Daoy (cell line): ENCODE measurements around the gene ELK1. TPM values are rescaled to one million over a fixed set of nuclear protein-coding genes. Genes with fewer than 3 reads are reported as not detected.

Experiments used
- DNase-seq: peaks from one replicate; pipeline ENCODE4 v3.0.0-alpha.2; 2015; ENCODE audit warnings: low read depth
- total RNA-seq: library from RNA; depleted of rRNA; stranded (reverse); fragments of >200 nt; shearing (Covaris generic); gene quantifications from 2 replicates; pipeline ENCODE4 v1.2.3, GENCODE V29; 2014

Gene ELK1
- total RNA-seq, 1 experiment from 2014 or later: 32.2 TPM

- no peak for DNase-seq
These were observed 3.7 kb downstream of the ELK1 start for GRCh38 chrX:47646636-47647035.

- DNase-seq: no peak
These were observed 4.8 kb downstream of the ELK1 start for GRCh38 chrX:47645530-47645929.

- no peak for DNase-seq
These were observed 5.7 kb downstream of the ELK1 start for GRCh38 chrX:47644557-47645091.

GRCh38 chrX:47643926-47644325 is 6.4 kb downstream of the ELK1 start:
- no peak for DNase-seq

- no peak for DNase-seq
These were observed 11.5 kb downstream of the ELK1 start for GRCh38 chrX:47638816-47639215.

- DNase-seq: no peak
These were observed 12.7 kb downstream of the ELK1 start for GRCh38 chrX:47637546-47638195.

- DNase-seq: no peak
These were observed 15.3 kb downstream of the ELK1 start for GRCh38 chrX:47634871-47635575.

DNA sequence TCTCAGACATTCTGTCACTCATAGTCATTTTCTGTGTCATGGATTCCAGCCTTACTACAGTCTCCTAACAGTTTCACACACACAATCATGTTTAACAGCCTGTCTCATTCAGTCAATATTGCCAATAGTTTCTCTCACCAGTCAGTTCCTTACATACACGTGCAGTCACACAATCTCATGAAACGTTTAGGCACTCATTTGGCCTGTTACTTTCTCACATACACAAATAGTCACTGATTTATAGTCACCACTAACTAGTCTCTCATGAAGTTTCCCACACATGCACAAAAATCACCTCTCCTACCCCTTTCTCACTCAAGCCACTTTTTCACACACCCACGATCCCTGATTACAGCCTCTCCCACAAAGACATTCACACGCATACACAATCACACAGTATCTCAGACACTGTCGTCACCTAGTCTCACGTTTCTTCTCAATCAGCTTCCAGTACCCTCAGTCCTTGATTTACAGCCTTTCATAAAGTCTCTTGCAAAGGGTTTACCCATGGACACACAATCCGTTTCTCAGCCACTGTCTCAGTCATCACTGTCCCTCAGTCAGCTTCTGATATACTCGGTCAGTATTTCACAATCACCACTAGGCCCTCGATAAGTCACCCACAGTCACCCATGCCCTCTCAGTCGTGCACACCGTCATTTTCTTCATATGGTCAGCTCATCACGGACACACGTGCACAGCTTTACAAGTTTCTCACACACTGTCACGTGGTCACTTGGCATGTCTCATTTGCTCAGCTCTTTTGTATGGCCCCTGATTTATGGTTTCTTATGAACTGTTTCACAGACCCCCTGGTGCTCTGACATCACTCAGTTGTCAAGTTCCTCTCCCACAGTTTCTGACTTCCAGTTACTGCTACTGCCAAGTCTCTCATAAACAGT is 16.4 kb downstream of the ELK1 start:
- no peak for DNase-seq

- no peak for DNase-seq
These were observed 17.7 kb downstream of the ELK1 start for GRCh38 chrX:47632666-47633065.

DNA sequence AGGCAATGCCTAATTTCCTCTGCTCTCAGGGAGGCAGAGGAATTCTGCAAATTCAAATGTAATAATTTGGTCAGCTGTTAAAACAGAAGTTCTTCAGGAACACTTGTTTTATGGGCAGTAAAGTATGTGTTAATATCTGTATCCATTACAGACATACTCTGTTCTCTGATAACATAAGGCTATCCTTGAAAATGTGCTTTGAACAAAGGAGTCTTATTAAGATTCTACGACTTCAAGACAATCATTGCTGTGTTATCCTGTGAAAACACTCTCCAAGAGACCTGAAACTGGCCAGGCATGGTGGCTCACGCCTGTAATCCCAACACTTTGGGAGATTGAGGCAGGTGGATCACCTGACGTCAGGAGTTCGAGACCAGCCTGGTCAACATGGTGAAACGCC is 18.7 kb downstream of the ELK1 start:
- DNase-seq: no peak

GRCh38 chrX:47629419-47630200 is 20.8 kb downstream of the ELK1 start, which contains the start of gene CFP:
Gene CFP (minus strand): TSS chrX:47629930. CDS start chrX:47629844, 86 bp downstream.
- DNase-seq: no peak

- no peak for DNase-seq
These were observed 21.4 kb downstream of the ELK1 start for GRCh38 chrX:47628982-47629381.

DNA sequence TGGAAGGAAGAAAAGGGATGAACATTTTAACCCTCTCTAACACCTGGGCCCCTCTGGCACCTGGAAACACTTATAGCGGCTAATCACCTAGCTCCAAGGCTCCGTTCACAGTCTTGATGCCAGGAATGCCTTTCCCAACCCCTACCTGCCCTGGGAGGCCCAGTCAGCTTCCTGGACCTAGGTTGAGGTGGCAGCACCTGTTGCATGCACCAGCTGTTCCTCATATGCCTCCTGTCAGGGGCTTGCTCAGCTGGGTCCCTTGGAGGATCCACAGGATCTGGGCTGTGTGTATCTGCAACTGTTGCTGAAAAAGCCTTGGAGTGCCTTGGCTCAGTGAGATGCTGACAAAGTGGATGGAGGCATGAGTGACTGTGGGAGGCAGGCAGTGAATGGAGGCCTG is 25.0 kb downstream of the ELK1 start:
- no peak for DNase-seq

DNA sequence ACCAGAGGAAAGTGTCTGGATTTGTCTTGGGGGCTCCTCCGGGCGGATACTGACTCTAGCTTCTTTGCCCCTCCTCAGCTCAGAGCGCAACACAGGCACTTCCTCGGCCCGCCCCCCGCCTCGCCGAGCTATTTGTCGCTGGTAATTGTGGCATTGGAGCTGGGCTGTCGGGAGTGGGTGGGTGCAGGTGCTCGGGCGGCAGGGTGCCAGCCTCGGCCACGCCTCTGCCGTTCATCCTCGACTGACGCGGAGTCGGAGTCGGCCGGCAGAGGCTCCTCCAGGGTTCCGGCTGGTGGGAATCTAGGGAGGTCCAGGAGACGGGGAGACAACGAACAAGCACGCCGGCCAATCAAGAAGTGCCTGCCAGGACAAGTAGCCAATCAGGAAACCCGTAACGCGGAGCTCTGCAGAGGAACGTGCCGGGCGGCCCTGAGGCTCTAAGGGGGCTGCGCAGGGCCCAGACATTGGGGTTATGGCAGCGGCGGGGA is 26.8 kb downstream of the ELK1 start:
- DNase-seq: peak; percentile 71

- DNase-seq: no peak
These were observed 28.5 kb downstream of the ELK1 start for GRCh38 chrX:47621851-47622250.

- DNase-seq: no peak
These were observed 30.1 kb downstream of the ELK1 start for GRCh38 chrX:47620303-47620685.

GRCh38 chrX:47619486-47620302 is 30.7 kb downstream of the ELK1 start, which contains the start of gene SYN1:
Gene SYN1 (minus strand): TSS chrX:47619857. CDS start chrX:47619728, 129 bp downstream.
- peak; percentile 86 for DNase-seq

DNA sequence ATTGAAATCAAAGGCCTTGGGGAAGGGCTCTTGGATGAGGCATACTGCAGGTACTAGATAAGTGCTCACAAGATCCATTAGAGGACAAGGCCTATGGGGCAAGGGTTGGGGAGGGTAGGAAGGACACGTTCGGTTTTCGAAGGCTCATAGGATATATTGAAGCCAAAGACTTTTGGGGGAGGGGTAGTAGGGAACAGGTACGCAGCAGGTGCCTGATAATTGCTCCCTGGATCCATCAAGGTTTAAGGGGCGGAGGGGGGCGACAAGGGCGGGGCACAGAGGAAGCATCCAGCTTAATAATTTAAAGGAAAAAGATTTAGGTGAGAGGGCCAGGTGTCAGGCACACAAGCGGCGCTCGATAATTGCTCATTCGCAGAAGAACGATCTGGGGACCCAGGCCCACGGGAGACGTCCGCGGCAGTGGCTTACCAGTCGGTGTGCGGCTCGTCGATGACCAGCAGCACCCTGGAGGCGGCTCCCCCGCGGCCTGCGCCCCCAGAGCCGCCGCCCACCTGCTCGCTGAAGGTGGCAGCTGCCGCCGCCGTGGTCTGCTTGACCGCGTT is 31.4 kb downstream of the ELK1 start:
- no peak for DNase-seq

DNA sequence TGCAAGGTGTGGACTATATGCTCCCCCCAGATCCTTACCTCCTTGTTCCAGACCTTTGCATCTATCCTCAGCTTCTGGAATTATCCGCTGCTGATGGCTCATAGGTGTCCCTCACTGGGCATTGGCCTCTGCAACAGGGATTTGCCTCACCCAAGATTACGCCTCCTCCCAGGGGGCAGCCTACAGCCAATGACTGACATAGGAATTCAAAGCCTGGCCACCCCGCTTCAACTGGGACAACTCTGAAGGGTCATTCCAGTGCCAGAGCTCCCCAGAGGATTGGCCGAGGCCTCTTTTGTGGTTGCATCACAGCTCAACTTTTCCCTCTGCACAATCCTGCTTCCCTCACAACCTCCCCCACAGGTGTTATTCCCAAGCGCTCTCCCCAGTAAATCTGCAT is 35.7 kb downstream of the ELK1 start:
- DNase-seq: no peak

DNA sequence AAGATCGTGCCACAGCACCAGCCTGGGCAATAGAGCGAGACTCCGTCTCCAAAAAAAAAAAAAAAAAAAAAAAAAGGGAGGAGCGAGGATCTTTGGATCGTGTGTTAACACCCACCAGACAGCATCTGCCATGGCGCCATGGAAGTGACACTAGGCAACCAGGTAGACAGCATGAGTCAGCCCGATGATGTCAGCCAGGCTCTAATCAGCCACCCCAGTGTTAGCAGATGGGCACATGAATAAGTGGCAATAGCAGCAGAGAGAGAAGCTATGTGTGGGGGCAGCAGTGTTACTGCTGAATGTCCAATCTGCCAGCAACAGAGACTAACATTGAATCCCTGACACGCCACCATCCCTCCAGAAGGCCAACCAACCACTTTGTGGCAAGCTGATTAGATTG is 37.3 kb downstream of the ELK1 start:
- DNase-seq: peak; percentile 20
